ENCODE data around the gene STUB1. TPM values are rescaled to one million over a fixed set of nuclear protein-coding genes. Genes with fewer than 3 reads are reported as not detected.

Gene STUB1
- total and polyA plus RNA-seq, 8 donors: 40.1 to 130 (median 56.2) TPM

DNA sequence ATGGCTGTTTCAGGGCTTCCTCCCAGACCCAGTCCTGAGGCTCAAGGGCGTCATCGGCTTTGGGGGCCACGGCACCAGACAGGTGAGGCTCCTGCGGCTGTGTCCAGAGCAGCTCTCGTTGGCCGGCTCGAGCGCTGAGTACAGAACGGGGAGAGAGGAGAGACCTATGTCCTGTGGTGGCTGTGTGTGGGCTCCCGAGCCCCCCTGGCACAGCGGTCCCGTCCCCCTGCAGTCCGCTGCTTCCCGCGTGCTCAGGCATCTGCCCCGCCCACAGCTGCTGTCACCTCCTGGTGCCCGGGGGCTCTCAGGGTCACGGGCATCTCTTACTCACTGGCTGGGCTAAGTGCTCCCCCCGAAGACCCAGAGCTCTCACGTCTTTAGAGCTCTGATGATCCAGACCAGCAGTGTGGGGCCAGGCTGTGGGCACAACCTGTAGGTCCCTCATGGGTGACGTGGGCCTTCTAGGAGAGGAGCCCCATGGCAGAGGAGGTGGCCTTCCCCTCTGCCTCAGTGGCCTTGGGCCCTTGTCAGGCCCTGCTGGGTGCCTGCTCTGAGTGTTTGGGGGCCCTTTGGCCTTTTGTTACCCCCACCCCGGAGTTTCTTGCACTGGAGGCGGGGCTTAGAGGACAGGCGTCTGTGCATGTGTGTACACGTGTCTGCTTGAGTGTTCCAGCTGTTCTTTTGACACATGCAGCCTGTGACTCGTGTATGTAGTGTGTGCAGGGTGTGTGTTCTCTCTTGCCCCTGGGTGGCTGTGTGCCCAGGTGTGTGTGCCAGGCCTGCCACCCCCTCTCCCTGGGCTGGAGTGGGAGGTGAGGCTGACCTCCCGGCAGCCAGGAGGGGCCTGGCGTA, 27.5 kb upstream of the STUB1 start:
- Histone ChIP-seq H3K9me3 (no peaks in the 10 kb centered on the region), H3K4me3 (no peak overlapping the region), H3K4me1 (peaks cover 9 to 18% (median 11%) of the 10 kb centered on the region in 3 donors), H3K27me3 (no peaks in the 10 kb centered on the region), H3K36me3 (peaks cover 0 to 12% (median 0%) of the 10 kb centered on the region in 3 donors), H3K27ac (no peak overlapping the region)
- 88 to 91% methylated on average over 25 to 28 of the region's 28 CpGs for WGBS, 2 donors
- TF ChIP-seq, protein P1, sequence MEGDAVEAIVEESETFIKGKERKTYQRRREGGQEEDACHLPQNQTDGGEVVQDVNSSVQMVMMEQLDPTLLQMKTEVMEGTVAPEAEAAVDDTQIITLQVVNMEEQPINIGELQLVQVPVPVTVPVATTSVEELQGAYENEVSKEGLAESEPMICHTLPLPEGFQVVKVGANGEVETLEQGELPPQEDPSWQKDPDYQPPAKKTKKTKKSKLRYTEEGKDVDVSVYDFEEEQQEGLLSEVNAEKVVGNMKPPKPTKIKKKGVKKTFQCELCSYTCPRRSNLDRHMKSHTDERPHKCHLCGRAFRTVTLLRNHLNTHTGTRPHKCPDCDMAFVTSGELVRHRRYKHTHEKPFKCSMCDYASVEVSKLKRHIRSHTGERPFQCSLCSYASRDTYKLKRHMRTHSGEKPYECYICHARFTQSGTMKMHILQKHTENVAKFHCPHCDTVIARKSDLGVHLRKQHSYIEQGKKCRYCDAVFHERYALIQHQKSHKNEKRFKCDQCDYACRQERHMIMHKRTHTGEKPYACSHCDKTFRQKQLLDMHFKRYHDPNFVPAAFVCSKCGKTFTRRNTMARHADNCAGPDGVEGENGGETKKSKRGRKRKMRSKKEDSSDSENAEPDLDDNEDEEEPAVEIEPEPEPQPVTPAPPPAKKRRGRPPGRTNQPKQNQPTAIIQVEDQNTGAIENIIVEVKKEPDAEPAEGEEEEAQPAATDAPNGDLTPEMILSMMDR (IDR thresholded peaks at IDR 0.05): no peak
- DNase-seq: no peak
- no peak for FAIRE-seq
- intact Hi-C loops (cut with DNase I): loop anchor here in 1 of 3 donors (10.0 kb wide), 1 partner anchor 268 kb away; the partner anchor contains the start of gene PGAP6
- ATAC-seq: no peak

DNA sequence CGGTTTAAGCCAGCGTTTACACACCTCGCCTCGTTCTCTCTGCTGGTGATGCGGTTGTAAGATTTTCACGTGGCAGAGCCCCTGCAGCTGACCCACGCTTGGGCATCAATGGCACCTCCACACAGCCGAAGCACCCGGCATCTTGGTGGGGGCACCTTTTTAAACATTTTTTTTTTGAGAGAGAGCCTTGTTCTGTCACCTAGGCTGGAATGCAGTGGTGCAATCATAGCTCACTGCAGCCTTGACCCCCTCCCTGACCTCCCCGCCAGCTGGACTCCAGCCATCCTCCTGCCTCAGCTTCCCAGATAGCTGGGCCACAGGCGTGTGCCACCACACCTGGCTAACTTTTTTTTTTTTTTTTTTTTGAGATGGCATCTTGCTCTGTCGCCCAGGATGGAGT, 26.2 kb upstream of the STUB1 start:
- FAIRE-seq (no peak), DNase-seq (no peak), ATAC-seq (no peak)
- H3K4me3 ChIP-seq: no peak overlapping the region
- no peaks in the 10 kb centered on the region for H3K27me3 ChIP-seq
- TF ChIP-seq, protein P1 (IDR thresholded peaks at IDR 0.05): no peak
- H3K9me3 ChIP-seq: no peaks in the 10 kb centered on the region
- WGBS, 2 donors: 86 to 88% methylated on average over 12 of the region's 12 CpGs
- no peak overlapping the region for H3K27ac ChIP-seq
- peaks cover 0 to 12% (median 0%) of the 10 kb centered on the region in 3 donors for H3K36me3 ChIP-seq
- peaks cover 0 to 6% (median 0%) of the 10 kb centered on the region in 3 donors for H3K4me1 ChIP-seq
- intact Hi-C loops (cut with DNase I): loop anchor here in 1 of 3 donors (10.0 kb wide), 1 partner anchor 269 kb away; the partner anchor contains the start of gene PGAP6

DNA sequence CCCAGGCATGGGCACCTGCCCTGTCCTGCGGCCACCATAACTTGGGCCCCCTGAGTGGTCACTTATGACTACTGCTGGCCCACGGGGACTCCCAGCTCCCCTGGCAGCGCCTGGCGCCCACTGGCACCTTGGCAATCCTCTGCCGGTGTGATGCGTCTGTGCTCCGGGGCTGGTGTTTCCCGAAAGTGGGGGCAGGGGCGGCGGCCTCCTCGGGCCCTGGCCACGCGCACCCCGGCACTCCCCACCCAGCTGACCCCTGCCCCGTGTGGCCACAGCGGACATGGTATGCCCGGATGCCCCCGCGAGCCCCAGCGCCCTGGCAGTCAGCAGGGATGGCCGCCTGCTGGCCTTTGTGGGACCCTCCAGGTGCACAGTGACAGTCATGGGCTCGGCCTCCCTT, 22.7 kb upstream of the STUB1 start:
- H3K27me3 ChIP-seq: no peaks in the 10 kb centered on the region
- peaks cover 5 to 7% (median 5%) of the 10 kb centered on the region in 3 donors for H3K4me1 ChIP-seq
- ATAC-seq (no peak), DNase-seq (no peak), FAIRE-seq (no peak)
- WGBS, 2 donors: 96 to 97% methylated on average over 19 to 22 of the region's 22 CpGs
- TF ChIP-seq, protein P1 (IDR thresholded peaks at IDR 0.05): no peak
- intact Hi-C loops (cut with DNase I): loop anchor here in 1 of 3 donors (10.0 kb wide), 1 partner anchor 273 kb away; the partner anchor contains the start of gene PGAP6
- no peak overlapping the region for H3K4me3 ChIP-seq
- H3K36me3 ChIP-seq: peaks cover 0 to 12% (median 0%) of the 10 kb centered on the region in 3 donors
- no peaks in the 10 kb centered on the region for H3K9me3 ChIP-seq
- no peak overlapping the region for H3K27ac ChIP-seq

DNA sequence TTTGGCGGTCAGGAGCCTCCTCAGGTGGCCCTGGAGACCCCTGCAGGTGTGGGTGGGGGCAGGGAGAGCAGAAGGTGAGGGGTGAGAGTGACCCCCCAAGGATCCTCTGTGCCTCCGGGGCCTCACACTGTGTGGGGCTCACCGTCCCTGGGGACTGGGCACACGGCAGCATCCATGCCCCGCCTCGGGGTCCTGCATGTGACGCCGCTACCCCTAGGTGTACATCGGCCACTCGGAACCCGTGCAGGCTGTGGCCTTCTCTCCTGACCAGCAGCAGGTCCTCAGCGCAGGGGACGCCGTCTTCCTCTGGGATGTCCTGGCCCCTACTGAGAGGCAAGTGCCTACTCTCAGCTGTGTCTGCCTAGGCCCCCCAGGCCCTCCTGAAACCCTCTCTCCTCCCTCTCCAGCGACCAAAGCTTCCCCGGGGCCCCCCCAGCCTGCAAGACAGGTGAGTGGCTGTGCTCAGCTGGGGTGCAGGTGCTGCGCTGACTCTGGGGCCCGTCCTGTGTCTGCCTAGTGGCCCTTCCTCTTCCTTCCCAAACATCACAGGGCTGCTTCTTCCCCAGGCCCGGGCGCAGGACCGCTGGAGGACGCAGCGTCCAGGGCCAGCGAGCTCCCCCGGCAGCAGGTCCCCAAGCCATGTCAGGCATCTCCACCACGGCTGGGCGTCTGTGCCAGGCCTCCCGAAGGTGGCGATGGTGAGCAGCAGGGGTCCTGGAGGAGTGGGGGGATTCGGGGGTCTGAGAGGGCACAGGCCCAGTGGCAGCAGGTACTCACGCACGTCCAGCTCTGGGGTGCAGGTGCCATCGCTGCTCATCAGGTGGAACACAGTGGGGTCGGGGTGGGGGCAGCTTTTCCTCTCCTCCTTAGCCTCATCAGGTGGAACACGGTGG, 21.3 kb upstream of the STUB1 start:
- FAIRE-seq: no peak
- Histone ChIP-seq H3K4me1 (peaks cover 5 to 7% (median 5%) of the 10 kb centered on the region in 3 donors), H3K9me3 (no peaks in the 10 kb centered on the region), H3K27ac (no peak overlapping the region), H3K27me3 (no peaks in the 10 kb centered on the region), H3K36me3 (peaks cover 0 to under 1% (median 0%) of the 10 kb centered on the region in 3 donors), H3K4me3 (no peak overlapping the region)
- TF ChIP-seq, protein P1 (IDR thresholded peaks at IDR 0.05): no peak
- ATAC-seq: no peak
- peak in 1 of 6 donors; percentile 81 for DNase-seq
- intact Hi-C loops (cut with DNase I): loop anchor here in 1 of 3 donors (10.0 kb wide), 1 partner anchor 274 kb away; the partner anchor contains the start of gene PGAP6
- 92% methylated on average over 33 to 35 of the region's 35 CpGs for WGBS, 2 donors
